CD14-positive monocyte (primary cell): ENCODE results near the gene C1QTNF8. TPM values are rescaled to one million over a fixed set of nuclear protein-coding genes. Genes with fewer than 3 reads are reported as not detected.

Experiments
- DNase-seq, 3 donors: peaks; one replicate each; pipeline ENCODE4 v3.0.0-alpha.2; 2011 to 2022
- H2AFZ ChIP-seq: 2 replicates; pipeline ENCODE4 v1.6.0; 2012; ENCODE audit warnings: mild to moderate bottlenecking, low read depth, low read length, inconsistent platforms; ENCODE audit not compliant: insufficient read depth, poor library complexity, severe bottlenecking
- H3K27ac ChIP-seq, 2 donors: 1 replicate in 1 of 2; 2 replicates in 1 of 2; pipeline ENCODE4 v1.5.1; 2012 to 2013; ENCODE audit warnings: low read length in 2 of 2, control low read depth in 1 of 2, inconsistent platforms in 1 of 2, low read depth in 1 of 2, mild to moderate bottlenecking in 1 of 2
- H3K27me3 ChIP-seq, 2 donors: one replicate each; pipeline versions ENCODE4 v1.6.0 to v1.6.1; 2011 to 2013; ENCODE audit warnings: low read length in 2 of 2; ENCODE audit not compliant: control insufficient read depth in 2 of 2, insufficient read depth in 2 of 2
- H3K36me3 ChIP-seq, 2 donors: replicated peaks in 1 of 2; 1 replicate in 1 of 2; 2 replicates in 1 of 2; pipeline versions ENCODE4 v1.5.1 to v1.6.1; 2012 to 2013; ENCODE audit warnings: low read length in 2 of 2, control low read depth in 1 of 2, inconsistent platforms in 1 of 2, mild to moderate bottlenecking in 1 of 2; ENCODE audit not compliant: insufficient read depth in 2 of 2, control insufficient read depth in 1 of 2
- H3K4me1 ChIP-seq, 2 donors: 1 replicate in 1 of 2; 2 replicates in 1 of 2; pipeline versions ENCODE4 v1.5.1 to v1.6.1; 2012 to 2013; ENCODE audit warnings: low read length in 2 of 2, control low read depth in 1 of 2, inconsistent platforms in 1 of 2, mild to moderate bottlenecking in 1 of 2, moderate library complexity in 1 of 2; ENCODE audit not compliant: insufficient read depth in 2 of 2, control insufficient read depth in 1 of 2
- H3K4me2 ChIP-seq: replicated peaks from 2 replicates; pipeline ENCODE3; 2012; ENCODE audit warnings: low read length, moderate library complexity, mild to moderate bottlenecking; ENCODE audit not compliant: poor library complexity, severe bottlenecking; ENCODE audit errors: extremely low read depth
- H3K4me3 ChIP-seq, 3 experiments: fragments of 200-600 bp in 1 of 3; sonication (generic) in 1 of 3; replicated peaks in 1 of 3; 1 replicate in 2 of 3; 2 replicates in 1 of 3; pipeline ENCODE4 v1.5.1; 2011 to 2013; ENCODE audit warnings: low read length in 3 of 3, mild to moderate bottlenecking in 3 of 3, control low read depth in 2 of 3, low read depth in 2 of 3, inconsistent platforms in 1 of 3, moderate library complexity in 1 of 3
- H3K79me2 ChIP-seq: 2 replicates; pipeline ENCODE4 v1.6.0; 2012; ENCODE audit warnings: mild to moderate bottlenecking, control low read depth, inconsistent platforms, low read length, moderate library complexity; ENCODE audit not compliant: insufficient read depth
- H3K9ac ChIP-seq: 2 replicates; pipeline ENCODE4 v1.6.0; 2017; ENCODE audit warnings: low read length, mild to moderate bottlenecking; ENCODE audit not compliant: insufficient read depth, poor library complexity, severe bottlenecking
- H3K9me3 ChIP-seq, 2 donors: replicated peaks in 1 of 2; 1 replicate in 1 of 2; 2 replicates in 1 of 2; pipeline versions ENCODE4 v1.5.1 to v1.6.1; 2012 to 2013; ENCODE audit warnings: low read length in 2 of 2, control low read depth in 1 of 2; ENCODE audit not compliant: control insufficient read depth in 1 of 2, insufficient read depth in 1 of 2
- H4K20me1 ChIP-seq: 2 replicates; pipeline ENCODE4 v1.6.0; 2012; ENCODE audit warnings: mild to moderate bottlenecking, low read length, control low read depth, moderate library complexity; ENCODE audit not compliant: insufficient read depth
- H3K27ac Mint-ChIP-seq, 7 donors: one replicate each; pipeline ENCODE4 v1.8.0; 2020; ENCODE audit warnings: mild to moderate bottlenecking in 7 of 7, mixed read lengths in 7 of 7, moderate library complexity in 6 of 7, inconsistent platforms in 2 of 7
- H3K27me3 Mint-ChIP-seq, 3 donors: one replicate each; pipeline ENCODE4 v1.8.0; 2021 to 2022; ENCODE audit warnings: low read depth in 3 of 3, mild to moderate bottlenecking in 3 of 3, mixed read lengths in 3 of 3, moderate library complexity in 3 of 3, inconsistent platforms in 1 of 3
- H3K36me3 Mint-ChIP-seq, 2 donors: one replicate each; pipeline ENCODE4 v1.8.0; 2020; ENCODE audit warnings: mixed read lengths in 2 of 2, inconsistent platforms in 1 of 2, mild to moderate bottlenecking in 1 of 2
- H3K4me1 Mint-ChIP-seq: one replicate; pipeline ENCODE4 v1.8.0; 2020; ENCODE audit warnings: mild to moderate bottlenecking, mixed read lengths
- H3K4me3 Mint-ChIP-seq, 2 donors: one replicate each; pipeline ENCODE4 v1.8.0; 2020; ENCODE audit warnings: mild to moderate bottlenecking in 2 of 2, mixed read lengths in 2 of 2, moderate library complexity in 1 of 2
- H3K9me3 Mint-ChIP-seq, 7 donors: one replicate each; pipeline ENCODE4 v1.8.0; 2020 to 2022; ENCODE audit warnings: mixed read lengths in 7 of 7, mild to moderate bottlenecking in 6 of 7, moderate library complexity in 6 of 7, inconsistent platforms in 2 of 7
- CTCF ChIP-seq: fragments of 200-600 bp; IDR thresholded peaks from one replicate; pipeline ENCODE4 v1.8.0; 2022; ENCODE audit warnings: antibody characterized with exemption, mild to moderate bottlenecking
- WGBS: methylation state at CpG from one replicate; pipeline ENCODE4 v1.1.5; 2013; ENCODE audit warnings: missing lambda C conversion rate; ENCODE audit not compliant: insufficient coverage; 5-methylcytosine and 5-hydroxymethylcytosine counted together
- intact Hi-C, 2 donors: fragments of 100-400 bp; cut with micrococcal nuclease; formaldehyde crosslinking; loops; one replicate each; pipeline versions ENCODE4 v1.15.0 to v1.15.1; 2023
- polyA plus RNA-seq, 3 donors: library from polyadenylated mRNA; depleted of rRNA in 1 of 3; unstranded in 2 of 3; stranded (reverse) in 1 of 3; fragments of 300-500 nt in 2 of 3; fragments of >200 nt in 1 of 3; fragmentation: Illumina TruSeq in 2 of 3; gene quantifications; 1 replicate in 2 of 3; 2 replicates in 1 of 3; pipeline ENCODE4 v1.2.3, GENCODE V29; 2012 to 2021

C1QTNF8 gene
- polyA plus RNA-seq, 3 donors = not detected

GRCh38 chr16:1123525-1124230, 27.6 kb upstream of the C1QTNF8 start:
- Histone ChIP-seq H3K4me3 (no peak overlapping the region), H3K4me1 (no peaks in the 10 kb centered on the region), H3K36me3 (no peaks in the 10 kb centered on the region), H3K27ac (no peak overlapping the region), H3K4me2 (no peak overlapping the region), H3K9ac (no peak overlapping the region), H3K9me3 (no peaks in the 10 kb centered on the region), H3K27me3 (no peaks in the 10 kb centered on the region), H3K79me2 (no peaks in the 10 kb centered on the region), H2AFZ (no peak overlapping the region), H4K20me1 (no peaks in the 10 kb centered on the region)
- Mint-ChIP-seq H3K4me3 (no peak overlapping the region), H3K27me3 (peaks cover 0 to 10% (median 3%) of the 10 kb centered on the region in 3 donors), H3K36me3 (no peaks in the 10 kb centered on the region), H3K4me1 (no peaks in the 10 kb centered on the region), H3K9me3 (no peaks in the 10 kb centered on the region), H3K27ac (no peak overlapping the region)
- intact Hi-C loops = no loop called here
- WGBS = 87% methylated on average over 15 of the region's 21 CpGs
- TF ChIP-seq CTCF = no peak
- no peak for DNase-seq

GRCh38 chr16:1122398-1122765, 26.3 kb upstream of the C1QTNF8 start:
- Histone ChIP-seq H3K27me3 (no peaks in the 10 kb centered on the region), H2AFZ (no peak overlapping the region), H3K36me3 (no peaks in the 10 kb centered on the region), H3K9me3 (no peaks in the 10 kb centered on the region), H3K4me3 (no peak overlapping the region), H3K4me2 (no peak overlapping the region), H3K9ac (no peak overlapping the region), H4K20me1 (no peaks in the 10 kb centered on the region), H3K4me1 (no peaks in the 10 kb centered on the region), H3K27ac (no peak overlapping the region), H3K79me2 (no peaks in the 10 kb centered on the region)
- no peak overlapping the region for H3K27ac Mint-ChIP-seq
- peaks cover 0 to 13% (median 3%) of the 10 kb centered on the region in 3 donors for H3K27me3 Mint-ChIP-seq
- 100% methylated on average over 6 of the region's 14 CpGs for WGBS
- intact Hi-C loops = no loop called here
- H3K36me3 Mint-ChIP-seq = no peaks in the 10 kb centered on the region
- H3K4me3 Mint-ChIP-seq = no peak overlapping the region
- no peaks in the 10 kb centered on the region for H3K9me3 Mint-ChIP-seq
- no peak for TF ChIP-seq CTCF
- DNase-seq = no peak
- no peaks in the 10 kb centered on the region for H3K4me1 Mint-ChIP-seq
